HepG2 (cell line): ENCODE data around the gene RILPL1.

ENCODE experiments used
- BORCS8-MEF2B ChIP-seq: sonication (generic); formaldehyde crosslinking; IDR thresholded peaks from 2 replicates; pipeline ENCODE4 v1.8.0; 2022; ENCODE audit warnings: mild to moderate bottlenecking, missing genetic modification reagents
- CTCF ChIP-seq: sonication (generic); formaldehyde crosslinking; IDR thresholded peaks from 2 replicates; pipeline ENCODE4 v1.5.0; 2020; ENCODE audit warnings: mild to moderate bottlenecking, missing genetic modification reagents, moderate library complexity
- FOSL2 ChIP-seq: sonication (generic); formaldehyde crosslinking; IDR thresholded peaks from 2 replicates; pipeline ENCODE4 v1.4.0; 2020; ENCODE audit warnings: missing genetic modification reagents
- HMG20A ChIP-seq: IDR thresholded peaks from 2 replicates; pipeline ENCODE4 v1.6.1; 2016; ENCODE audit warnings: borderline replicate concordance
- POLR2G ChIP-seq: fragments of 200-400 bp; formaldehyde crosslinking; IDR thresholded peaks from 2 replicates; pipeline ENCODE4 v1.6.1; 2018; ENCODE audit warnings: mild to moderate bottlenecking, low read depth, low read length, moderate library complexity
- SMC3 ChIP-seq: IDR thresholded peaks from 2 replicates; pipeline ENCODE4 v1.6.1; 2011; ENCODE audit warnings: low read length, improper control_type of control experiment
- TAF15 ChIP-seq: fragments of 200-400 bp; formaldehyde crosslinking; IDR thresholded peaks from one replicate; pipeline ENCODE4 v1.6.1; 2018; ENCODE audit warnings: mild to moderate bottlenecking, low read depth, low read length; ENCODE audit not compliant: poor library complexity, severe bottlenecking
- ZNF232 ChIP-seq: sonication (generic); formaldehyde crosslinking; IDR thresholded peaks from 2 replicates; pipeline ENCODE4 v1.4.0; 2020; ENCODE audit warnings: missing genetic modification reagents, borderline replicate concordance
- ZSCAN20 ChIP-seq: sonication (generic); formaldehyde crosslinking; IDR thresholded peaks from 2 replicates; pipeline ENCODE4 v1.4.0; 2020; ENCODE audit warnings: missing genetic modification reagents, mild to moderate bottlenecking, borderline replicate concordance
- TF ChIP-seq, protein P1 (sequence below): IDR thresholded peaks from 2 replicates; pipeline ENCODE4 v1.6.1; 2016; ENCODE audit warnings: low read depth, control low read depth
- TF ChIP-seq, protein P2 (sequence below): sonication (generic); formaldehyde crosslinking; IDR thresholded peaks from 2 replicates; pipeline ENCODE4 v1.5.1; 2020; ENCODE audit warnings: mild to moderate bottlenecking, missing genetic modification reagents
- TF ChIP-seq, protein P3 (sequence below): sonication (generic); formaldehyde crosslinking; IDR thresholded peaks from 2 replicates; pipeline ENCODE4 v1.4.0; 2020; ENCODE audit warnings: missing genetic modification reagents
- TF ChIP-seq, protein P4 (sequence below): IDR thresholded peaks from 2 replicates; pipeline ENCODE4 v1.6.1; 2016; ENCODE audit warnings: low read depth, borderline replicate concordance

- TF ChIP-seq, protein P1, sequence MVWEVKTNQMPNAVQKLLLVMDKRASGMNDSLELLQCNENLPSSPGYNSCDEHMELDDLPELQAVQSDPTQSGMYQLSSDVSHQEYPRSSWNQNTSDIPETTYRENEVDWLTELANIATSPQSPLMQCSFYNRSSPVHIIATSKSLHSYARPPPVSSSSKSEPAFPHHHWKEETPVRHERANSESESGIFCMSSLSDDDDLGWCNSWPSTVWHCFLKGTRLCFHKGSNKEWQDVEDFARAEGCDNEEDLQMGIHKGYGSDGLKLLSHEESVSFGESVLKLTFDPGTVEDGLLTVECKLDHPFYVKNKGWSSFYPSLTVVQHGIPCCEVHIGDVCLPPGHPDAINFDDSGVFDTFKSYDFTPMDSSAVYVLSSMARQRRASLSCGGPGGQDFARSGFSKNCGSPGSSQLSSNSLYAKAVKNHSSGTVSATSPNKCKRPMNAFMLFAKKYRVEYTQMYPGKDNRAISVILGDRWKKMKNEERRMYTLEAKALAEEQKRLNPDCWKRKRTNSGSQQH (CRISPR knock-in tag): no peak
- TF ChIP-seq ZNF232 (no peak), BORCS8-MEF2B (CRISPR knock-in tag) (no peak), POLR2G (no peak), FOSL2 (CRISPR knock-in tag) (no peak), ZSCAN20 (no peak), CTCF (CRISPR knock-in tag) (no peak), HMG20A (CRISPR knock-in tag) (no peak), TAF15 (no peak), SMC3 (no peak)
- TF ChIP-seq, protein P2, sequence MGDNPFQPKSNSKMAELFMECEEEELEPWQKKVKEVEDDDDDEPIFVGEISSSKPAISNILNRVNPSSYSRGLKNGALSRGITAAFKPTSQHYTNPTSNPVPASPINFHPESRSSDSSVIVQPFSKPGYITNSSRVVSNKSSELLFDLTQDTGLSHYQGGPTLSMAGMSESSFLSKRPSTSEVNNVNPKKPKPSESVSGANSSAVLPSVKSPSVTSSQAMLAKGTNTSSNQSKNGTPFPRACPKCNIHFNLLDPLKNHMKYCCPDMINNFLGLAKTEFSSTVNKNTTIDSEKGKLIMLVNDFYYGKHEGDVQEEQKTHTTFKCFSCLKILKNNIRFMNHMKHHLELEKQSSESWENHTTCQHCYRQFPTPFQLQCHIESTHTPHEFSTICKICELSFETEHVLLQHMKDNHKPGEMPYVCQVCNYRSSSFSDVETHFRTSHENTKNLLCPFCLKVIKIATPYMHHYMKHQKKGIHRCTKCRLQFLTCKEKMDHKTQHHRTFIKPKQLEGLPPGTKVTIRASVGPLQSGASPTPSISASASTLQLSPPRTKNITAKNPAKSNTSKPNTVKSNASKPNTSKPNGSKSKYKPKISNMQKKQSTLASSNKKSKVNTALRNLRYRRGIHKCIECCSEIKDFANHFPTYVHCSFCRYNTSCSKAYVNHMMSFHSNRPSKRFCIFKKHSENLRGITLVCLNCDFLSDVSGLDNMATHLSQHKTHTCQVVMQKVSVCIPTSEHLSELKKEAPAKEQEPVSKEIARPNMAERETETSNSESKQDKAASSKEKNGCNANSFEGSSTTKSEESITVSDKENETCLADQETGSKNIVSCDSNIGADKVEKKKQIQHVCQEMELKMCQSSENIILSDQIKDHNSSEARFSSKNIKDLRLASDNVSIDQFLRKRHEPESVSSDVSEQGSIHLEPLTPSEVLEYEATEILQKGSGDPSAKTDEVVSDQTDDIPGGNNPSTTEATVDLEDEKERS: no peak
- TF ChIP-seq, protein P3, sequence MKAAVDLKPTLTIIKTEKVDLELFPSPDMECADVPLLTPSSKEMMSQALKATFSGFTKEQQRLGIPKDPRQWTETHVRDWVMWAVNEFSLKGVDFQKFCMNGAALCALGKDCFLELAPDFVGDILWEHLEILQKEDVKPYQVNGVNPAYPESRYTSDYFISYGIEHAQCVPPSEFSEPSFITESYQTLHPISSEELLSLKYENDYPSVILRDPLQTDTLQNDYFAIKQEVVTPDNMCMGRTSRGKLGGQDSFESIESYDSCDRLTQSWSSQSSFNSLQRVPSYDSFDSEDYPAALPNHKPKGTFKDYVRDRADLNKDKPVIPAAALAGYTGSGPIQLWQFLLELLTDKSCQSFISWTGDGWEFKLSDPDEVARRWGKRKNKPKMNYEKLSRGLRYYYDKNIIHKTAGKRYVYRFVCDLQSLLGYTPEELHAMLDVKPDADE: no peak
- TF ChIP-seq, protein P4, sequence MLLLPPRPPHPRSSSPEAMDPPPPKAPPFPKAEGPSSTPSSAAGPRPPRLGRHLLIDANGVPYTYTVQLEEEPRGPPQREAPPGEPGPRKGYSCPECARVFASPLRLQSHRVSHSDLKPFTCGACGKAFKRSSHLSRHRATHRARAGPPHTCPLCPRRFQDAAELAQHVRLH (CRISPR knock-in tag): no peak
Measured at GRCh38 chr12:123573870-123574269, 40.4 kb upstream of the RILPL1 start.
